GM21381 (cell line): ENCODE results near the gene HEBP2.
"Not testable (repeated sequence)": the region's sequence is repeated elsewhere in the genome, so short reads cannot be mapped to it uniquely, and the experiment has no call there.

ENCODE experiments used
- ATAC-seq: cut with Tn5 transposase; IDR thresholded peaks from one replicate; pipeline ENCODE4 v1.9.1; 2021; ENCODE audit warnings: mild to moderate bottlenecking, moderate library complexity; ENCODE audit not compliant: unreplicated experiment

HEBP2 gene

GRCh38 chr6:138422861-138423260 lies 18.8 kb downstream of the HEBP2 start:
- no peak for ATAC-seq

GRCh38 chr6:138424004-138424904 lies 20.2 kb downstream of the HEBP2 start:
- no peak for ATAC-seq

GRCh38 chr6:138425256-138425655 lies 21.2 kb downstream of the HEBP2 start:
- ATAC-seq: not testable (repeated sequence)

- ATAC-seq: no peak
Observed at GRCh38 chr6:138426500-138427123, 22.6 kb downstream of the HEBP2 start.

GRCh38 chr6:138427701-138428100 lies 23.7 kb downstream of the HEBP2 start:
- ATAC-seq: no peak

GRCh38 chr6:138428944-138429598 lies 25.0 kb downstream of the HEBP2 start:
- ATAC-seq: no peak

- no peak for ATAC-seq
Observed at GRCh38 chr6:138429761-138430160, 25.7 kb downstream of the HEBP2 start.

GRCh38 chr6:138430361-138431145 lies 26.5 kb downstream of the HEBP2 start:
- no peak for ATAC-seq

- no peak for ATAC-seq
Observed at GRCh38 chr6:138431256-138432062, 27.4 kb downstream of the HEBP2 start.

- no peak for ATAC-seq
Observed at GRCh38 chr6:138432063-138432356, 28.0 kb downstream of the HEBP2 start.

GRCh38 chr6:138434096-138434495 lies 30.1 kb downstream of the HEBP2 start:
- no peak for ATAC-seq

- ATAC-seq: no peak
Observed at GRCh38 chr6:138434925-138435324, 30.9 kb downstream of the HEBP2 start.

- ATAC-seq: no peak
Observed at GRCh38 chr6:138439546-138439945, 35.5 kb downstream of the HEBP2 start.

GRCh38 chr6:138440296-138440695 lies 36.3 kb downstream of the HEBP2 start:
- no peak for ATAC-seq

- no peak for ATAC-seq
Observed at GRCh38 chr6:138440758-138441357, 36.8 kb downstream of the HEBP2 start.

- no peak for ATAC-seq
Observed at GRCh38 chr6:138441965-138442364, 37.9 kb downstream of the HEBP2 start.

GRCh38 chr6:138442663-138443062 lies 38.6 kb downstream of the HEBP2 start:
- ATAC-seq: no peak

GRCh38 chr6:138443979-138444378 lies 40.0 kb downstream of the HEBP2 start:
- no peak for ATAC-seq

GRCh38 chr6:138446821-138447220 lies 42.8 kb downstream of the HEBP2 start:
- ATAC-seq: no peak

- peak; percentile 58 for ATAC-seq
Observed at GRCh38 chr6:138450445-138450844, 46.4 kb downstream of the HEBP2 start.
